Measurements from ENCODE around the gene SLC30A3.
A peak's percentile ranks its signal among the peaks of the same experiment; 100 is the strongest.
"Not testable (repeated sequence)": the region's sequence is repeated elsewhere in the genome, so short reads cannot be mapped to it uniquely, and the experiment has no call there.

The SLC30A3 gene

GRCh38 chr2:27285481-27285880, 22.6 kb upstream of the SLC30A3 start:
- DNase-seq = no peak

- no peak for DNase-seq
Observed at GRCh38 chr2:27284996-27285395, 22.1 kb upstream of the SLC30A3 start.

- no peak for DNase-seq
Observed at GRCh38 chr2:27282892-27283291, 20.0 kb upstream of the SLC30A3 start.

GRCh38 chr2:27281855-27282559, 19.2 kb upstream of the SLC30A3 start, which contains the start of gene TRIM54:
Gene TRIM54 (plus strand): TSS chr2:27282429. CDS start chr2:27282732, 303 bp downstream.
- DNase-seq = no peak

GRCh38 chr2:27281442-27281841, 18.6 kb upstream of the SLC30A3 start:
- no peak for DNase-seq

- no peak for DNase-seq
Observed at GRCh38 chr2:27280826-27281225, 18.0 kb upstream of the SLC30A3 start.

GRCh38 chr2:27278010-27278409, 15.2 kb upstream of the SLC30A3 start:
- no peak for DNase-seq

GRCh38 chr2:27275211-27276150, 12.6 kb upstream of the SLC30A3 start, which contains the start of gene DNAJC5G:
Gene DNAJC5G (plus strand): TSS chr2:27275433. CDS start chr2:27276729, 1,296 bp downstream.
- no peak for DNase-seq

- not testable (repeated sequence) for DNase-seq
Observed at GRCh38 chr2:27272537-27273522, 10.0 kb upstream of the SLC30A3 start.

GRCh38 chr2:27271631-27272340, 8.9 kb upstream of the SLC30A3 start:
- DNase-seq = no peak

GRCh38 chr2:27270670-27271069, 7.8 kb upstream of the SLC30A3 start:
- no peak for DNase-seq

GRCh38 chr2:27270131-27270530, 7.3 kb upstream of the SLC30A3 start:
- no peak for DNase-seq

- not testable (repeated sequence) for DNase-seq
Observed at GRCh38 chr2:27268296-27268695, 5.4 kb upstream of the SLC30A3 start.

- DNase-seq = no peak
Observed at GRCh38 chr2:27265536-27265870, 2.7 kb upstream of the SLC30A3 start.

GRCh38 chr2:27264753-27265535, 2.1 kb upstream of the SLC30A3 start:
- DNase-seq = peak in 4 of 14 donors; percentile 4 to 18 (median 4)

GRCh38 chr2:27264253-27264752, 1.5 kb upstream of the SLC30A3 start:
- no peak for DNase-seq

GRCh38 chr2:27263287-27264252, 723 bp upstream of the SLC30A3 start:
- DNase-seq = no peak

- DNase-seq = no peak
Observed at GRCh38 chr2:27261926-27262298, 935 bp downstream of the SLC30A3 start.

GRCh38 chr2:27261241-27261925, 1.5 kb downstream of the SLC30A3 start:
- DNase-seq = no peak

Measured in C1 segment of cervical spinal cord (tissue), 14 donors.